Loucy (cell line): ENCODE measurements around the gene GAS2L2.

Source experiments
- CTCF ChIP-seq: fragments of 200-600 bp; sonication (generic); conservative IDR thresholded peaks from 2 replicates; pipeline ENCODE4 v1.5.1; 2014; ENCODE audit warnings: mild to moderate bottlenecking, antibody characterized with exemption, low read length
- EZH2phosphoT487 ChIP-seq: fragments of 200-600 bp; IDR thresholded peaks from 2 replicates; pipeline ENCODE4 v1.6.1; 2018; ENCODE audit warnings: antibody characterized with exemption, mild to moderate bottlenecking, moderate library complexity, borderline replicate concordance

DNA sequence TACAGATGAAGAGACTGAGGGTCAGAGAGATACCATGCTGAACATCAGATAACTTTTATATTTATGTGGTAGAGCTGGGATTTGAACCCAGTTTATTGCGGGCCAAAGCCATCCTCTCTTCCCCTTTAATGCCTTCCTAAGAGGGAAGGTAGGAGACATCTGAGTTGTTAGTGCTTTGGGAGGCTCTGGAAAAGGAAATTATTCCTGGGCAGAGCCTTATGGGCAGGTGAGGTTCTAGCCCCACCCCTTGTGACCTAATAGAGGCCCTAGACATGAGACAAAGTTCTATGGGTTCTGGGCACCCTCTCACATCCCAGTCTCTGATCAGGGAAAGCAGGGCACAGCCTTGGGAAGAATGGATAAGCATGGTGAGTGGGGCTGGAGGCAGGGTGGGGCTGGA, 7.5 kb upstream of the GAS2L2 start, which contains the start of gene C17orf50:
- TF ChIP-seq CTCF (no peak), EZH2phosphoT487 (no peak)
